Naive thymus-derived CD4-positive, alpha-beta T cell (primary cell): ENCODE measurements around the gene DRAXIN. TPM values are rescaled to one million over a fixed set of nuclear protein-coding genes. Genes with fewer than 3 reads are reported as not detected.
A peak's percentile ranks its signal among the peaks of the same experiment; 100 is the strongest.

ENCODE experiments used
- ATAC-seq: fragments of 150-1000 bp; cut with Tn5 transposase; 2 replicates; pipeline ENCODE4 v1.10.0; 2021; ENCODE audit warnings: mild to moderate bottlenecking, moderate library complexity
- CTCF ChIA-PET: fragments of 350-600 bp; sonication (Branson Sonifier 250); formaldehyde crosslinking; loops from one replicate; lab custom pipeline; 2021; ENCODE audit warnings: antibody characterized with exemption; lab: Charles Lee
- POLR2A ChIA-PET: fragments of 350-600 bp; sonication (Branson Sonifier 250); formaldehyde crosslinking; loops from one replicate; lab custom pipeline; 2021; ENCODE audit warnings: antibody characterized with exemption, inconsistent platforms; lab: Charles Lee
- DNase-seq, 9 donors: peaks; one replicate each; pipeline versions ENCODE4 v3.0.0 to v3.0.0-alpha.2; 2020 to 2022; ENCODE audit warnings: mixed read lengths in 1 of 9
- H3K27ac ChIP-seq: one replicate; pipeline ENCODE4 v1.7.0; 2013; ENCODE audit warnings: mild to moderate bottlenecking, low read depth, low read length, moderate library complexity
- H3K27me3 ChIP-seq, 2 donors: one replicate each; pipeline ENCODE4 v1.7.0; 2013; ENCODE audit warnings: low read length in 2 of 2, mild to moderate bottlenecking in 2 of 2, moderate library complexity in 2 of 2; ENCODE audit not compliant: control insufficient read depth in 2 of 2, insufficient read depth in 2 of 2
- H3K36me3 ChIP-seq, 3 experiments: 1 replicate in 2 of 3; 2 replicates in 1 of 3; pipeline ENCODE4 v1.7.0; 2013; ENCODE audit warnings: low read length in 3 of 3, mild to moderate bottlenecking in 3 of 3, moderate library complexity in 1 of 3; ENCODE audit not compliant: insufficient read depth in 3 of 3, control insufficient read depth in 2 of 3
- H3K4me1 ChIP-seq, 2 donors: one replicate each; pipeline ENCODE4 v1.7.0; 2013; ENCODE audit warnings: low read length in 2 of 2, mild to moderate bottlenecking in 2 of 2, moderate library complexity in 1 of 2; ENCODE audit not compliant: control insufficient read depth in 2 of 2, insufficient read depth in 2 of 2
- H3K4me3 ChIP-seq: 2 replicates; pipeline ENCODE4 v1.7.0; 2013; ENCODE audit warnings: mild to moderate bottlenecking, low read length
- H3K9me3 ChIP-seq, 3 experiments: 1 replicate in 2 of 3; 2 replicates in 1 of 3; pipeline ENCODE4 v1.7.0; 2013; ENCODE audit warnings: low read length in 3 of 3; ENCODE audit not compliant: control insufficient read depth in 2 of 3
- H3K27ac Mint-ChIP-seq, 9 donors: one replicate each; pipeline ENCODE4 v1.8.0; 2020 to 2022; ENCODE audit warnings: mixed read lengths in 9 of 9, mild to moderate bottlenecking in 8 of 9, moderate library complexity in 5 of 9, inconsistent platforms in 2 of 9
- H3K27me3 Mint-ChIP-seq, 5 donors: one replicate each; pipeline ENCODE4 v1.8.0; 2021 to 2022; ENCODE audit warnings: mixed read lengths in 5 of 5, mild to moderate bottlenecking in 1 of 5
- H3K36me3 Mint-ChIP-seq, 5 donors: one replicate each; pipeline ENCODE4 v1.8.0; 2020 to 2022; ENCODE audit warnings: mixed read lengths in 5 of 5, mild to moderate bottlenecking in 3 of 5, inconsistent platforms in 1 of 5
- H3K4me1 Mint-ChIP-seq, 7 donors: one replicate each; pipeline ENCODE4 v1.8.0; 2020 to 2022; ENCODE audit warnings: mixed read lengths in 7 of 7, mild to moderate bottlenecking in 3 of 7, inconsistent platforms in 1 of 7
- H3K4me3 Mint-ChIP-seq, 10 donors: one replicate each; pipeline ENCODE4 v1.8.0; 2020 to 2022; ENCODE audit warnings: mild to moderate bottlenecking in 10 of 10, mixed read lengths in 10 of 10, moderate library complexity in 6 of 10, inconsistent platforms in 2 of 10
- H3K9me3 Mint-ChIP-seq, 11 donors: one replicate each; pipeline ENCODE4 v1.8.0; 2020 to 2022; ENCODE audit warnings: mixed read lengths in 11 of 11, mild to moderate bottlenecking in 4 of 11, inconsistent platforms in 1 of 11, moderate library complexity in 1 of 11
- intact Hi-C, 2 donors: fragments of 100-400 bp; cut with micrococcal nuclease; formaldehyde crosslinking; loops; one replicate each; pipeline ENCODE4 v1.15.1; 2023
- polyA plus RNA-seq, 2 donors: library from polyadenylated mRNA; unstranded; fragments of 300-500 nt; fragmentation: Illumina TruSeq; gene quantifications; one replicate each; pipeline ENCODE4 v1.2.3, GENCODE V29; 2021
- total RNA-seq, 6 experiments: library from RNA in 5 of 6; stranded (reverse) in 5 of 6; gene quantifications; 1 replicate in 5 of 6; 2 replicates in 1 of 6; pipeline ENCODE4 v1.2.3 and lab custom pipeline; 2021 to 2026

Gene DRAXIN
- total and polyA plus RNA-seq, 7 experiments from 2014 or later, result 0.03 to 1.6 (median 0.19) TPM

DNA sequence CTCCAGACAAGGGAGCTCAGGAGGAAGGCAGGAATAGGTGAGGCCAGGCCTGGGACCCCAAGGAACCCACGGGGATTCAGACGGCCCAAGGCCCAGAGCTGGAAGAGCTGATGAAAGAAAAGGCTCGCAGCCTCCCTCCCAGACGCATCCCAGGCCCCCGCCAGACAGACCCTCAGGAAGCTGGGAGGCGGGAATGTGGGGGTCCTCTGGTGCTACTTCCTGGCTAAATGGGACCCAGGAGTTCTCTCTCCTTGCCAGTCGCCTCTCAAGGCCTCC is 37.7 kb upstream of the DRAXIN start:
- intact Hi-C loops, result loop anchor here (1.0 to 10.0 kb wide), 7 partner anchors 11 to 380 kb away; partner anchors contain the start of genes CLCN6 (in 2 of the 2), MTHFR (in 2 of the 2), FBXO6 (in 1 of the 2) and UBIAD1 (in 1 of the 2)

DNA sequence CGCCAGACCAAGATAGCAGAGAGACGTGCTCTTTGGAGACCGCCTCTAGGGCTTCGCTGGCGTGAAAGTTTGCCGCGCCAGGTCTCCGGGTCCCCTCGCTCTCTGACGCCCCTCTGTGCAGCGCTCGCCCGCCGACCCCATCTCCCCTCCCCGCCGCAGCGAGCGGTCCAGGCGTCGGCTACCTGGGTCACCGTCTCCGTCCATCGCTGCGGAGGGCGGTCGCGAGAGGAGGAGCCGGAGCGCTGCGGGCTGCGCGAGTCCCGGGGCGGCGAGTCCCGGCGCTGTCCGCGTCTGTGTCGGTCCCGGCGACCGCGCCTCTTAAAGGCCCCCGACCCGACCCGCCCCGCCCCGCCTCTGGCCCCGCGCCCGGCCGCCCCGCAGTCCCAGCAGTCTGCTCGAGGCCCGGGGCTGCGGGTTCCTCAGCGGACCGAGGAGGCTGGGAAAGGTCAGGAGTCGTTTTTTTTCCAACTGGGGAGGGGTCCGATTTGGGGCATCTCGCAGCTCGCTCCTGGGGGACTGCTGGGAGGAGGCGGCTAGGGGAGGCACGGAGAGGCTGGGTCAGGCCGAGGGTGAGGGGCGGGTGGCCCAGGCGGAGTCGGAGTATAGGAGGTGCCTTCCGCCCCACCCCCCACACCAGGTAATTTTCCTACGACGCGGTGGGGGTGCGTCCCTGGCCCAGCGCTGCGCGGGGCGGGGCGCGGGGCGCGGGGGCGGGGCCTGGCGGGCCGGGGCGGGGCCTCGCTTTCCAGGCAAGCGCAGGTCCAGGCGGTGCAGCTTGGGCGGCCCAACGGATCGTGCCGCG is 37.2 kb upstream of the DRAXIN start, which contains the start of the genes FBXO2 and FBXO44:
Gene FBXO2, minus strand, starts transcription at position 293 of the 802 bp plus-strand sequence. Its CDS starts 89 bp downstream, at position 204.
Gene FBXO44, plus strand, starts transcription at position 741 of the 802 bp plus-strand sequence. CDS start 959 bp downstream, outside the sequence.
- Histone ChIP-seq H3K9me3 (no peaks in the 10 kb centered on the region), H3K4me3 (peak within 1 kb of the TSS; percentile 53), H3K27ac (peak within 1 kb of the TSS; percentile 71), H3K4me1 (peaks cover 16 to 31% of the 10 kb centered on the region in 2 donors), H3K36me3 (peaks cover 0 to 17% (median 3%) of the 10 kb centered on the region in 3 experiments), H3K27me3 (no peaks in the 10 kb centered on the region)
- peaks cover 0 to 3% (median 0%) of the 10 kb centered on the region in 5 donors for H3K36me3 Mint-ChIP-seq
- H3K27ac Mint-ChIP-seq, result peak within 1 kb of the TSS in 5 of 9 donors; percentile 38 to 88 (median 67)
- peak within 1 kb of the TSS; percentile 72 to 87 (median 78) for H3K4me3 Mint-ChIP-seq
- CTCF ChIA-PET, result interaction anchor here (1.1 to 3.1 kb wide), 2 partner anchors 10 to 65 kb away, joined by 6 to 12 read pairs; partner anchors contain the start of gene FBXO6
- POLR2A ChIA-PET, result interaction anchor here (1.8 to 4.7 kb wide), 3 partner anchors 9 to 65 kb away, joined by 8 to 24 read pairs (median 8); partner anchors contain the start of gene FBXO6
- ATAC-seq, result peak; percentile 86
- H3K9me3 Mint-ChIP-seq, result no peaks in the 10 kb centered on the region
- peaks cover 19 to 48% (median 33%) of the 10 kb centered on the region in 7 donors for H3K4me1 Mint-ChIP-seq
- peaks cover 0 to 17% (median 0%) of the 10 kb centered on the region in 5 donors for H3K27me3 Mint-ChIP-seq
- intact Hi-C loops, result loop anchor here (1.0 to 10.0 kb wide), 7 partner anchors 10 to 381 kb away; partner anchors contain the start of genes CLCN6 (in 2 of the 2), MTHFR (in 2 of the 2), FBXO6 (in 1 of the 2) and UBIAD1 (in 1 of the 2)
- peak; percentile 40 to 75 (median 63) for DNase-seq

More for the DNA sequence above, 37.7 kb upstream of the DRAXIN start:
- H3K27ac Mint-ChIP-seq, result peak overlapping the region in 2 of 9 donors; percentile 4 to 56
- ChIA-PET CTCF (interaction anchor here (0.5 to 3.1 kb wide), 4 partner anchors 10 to 323 kb away, joined by 4 to 12 read pairs (median 5); partner anchors contain the start of gene FBXO6), POLR2A (interaction anchor here (2.1 to 4.7 kb wide), 2 partner anchors 10 to 66 kb away, joined by 8 to 24 read pairs; partner anchors contain the start of gene FBXO6)
- peaks cover 0 to 3% (median 0%) of the 10 kb centered on the region in 5 donors for H3K36me3 Mint-ChIP-seq
- Histone ChIP-seq H3K27me3 (no peaks in the 10 kb centered on the region), H3K4me1 (peaks cover 16 to 33% of the 10 kb centered on the region in 2 donors), H3K9me3 (no peaks in the 10 kb centered on the region), H3K36me3 (peaks cover 0 to 15% (median 3%) of the 10 kb centered on the region in 3 experiments), H3K27ac (peak overlapping the region; percentile 66), H3K4me3 (no peak overlapping the region)
- ATAC-seq, result no peak
- peak overlapping the region; percentile 39 to 87 (median 66) for H3K4me3 Mint-ChIP-seq
- no peaks in the 10 kb centered on the region for H3K9me3 Mint-ChIP-seq
- H3K27me3 Mint-ChIP-seq, result peaks cover 0 to 17% (median 0%) of the 10 kb centered on the region in 5 donors
- H3K4me1 Mint-ChIP-seq, result peaks cover 19 to 54% (median 33%) of the 10 kb centered on the region in 7 donors
- no peak for DNase-seq

DNA sequence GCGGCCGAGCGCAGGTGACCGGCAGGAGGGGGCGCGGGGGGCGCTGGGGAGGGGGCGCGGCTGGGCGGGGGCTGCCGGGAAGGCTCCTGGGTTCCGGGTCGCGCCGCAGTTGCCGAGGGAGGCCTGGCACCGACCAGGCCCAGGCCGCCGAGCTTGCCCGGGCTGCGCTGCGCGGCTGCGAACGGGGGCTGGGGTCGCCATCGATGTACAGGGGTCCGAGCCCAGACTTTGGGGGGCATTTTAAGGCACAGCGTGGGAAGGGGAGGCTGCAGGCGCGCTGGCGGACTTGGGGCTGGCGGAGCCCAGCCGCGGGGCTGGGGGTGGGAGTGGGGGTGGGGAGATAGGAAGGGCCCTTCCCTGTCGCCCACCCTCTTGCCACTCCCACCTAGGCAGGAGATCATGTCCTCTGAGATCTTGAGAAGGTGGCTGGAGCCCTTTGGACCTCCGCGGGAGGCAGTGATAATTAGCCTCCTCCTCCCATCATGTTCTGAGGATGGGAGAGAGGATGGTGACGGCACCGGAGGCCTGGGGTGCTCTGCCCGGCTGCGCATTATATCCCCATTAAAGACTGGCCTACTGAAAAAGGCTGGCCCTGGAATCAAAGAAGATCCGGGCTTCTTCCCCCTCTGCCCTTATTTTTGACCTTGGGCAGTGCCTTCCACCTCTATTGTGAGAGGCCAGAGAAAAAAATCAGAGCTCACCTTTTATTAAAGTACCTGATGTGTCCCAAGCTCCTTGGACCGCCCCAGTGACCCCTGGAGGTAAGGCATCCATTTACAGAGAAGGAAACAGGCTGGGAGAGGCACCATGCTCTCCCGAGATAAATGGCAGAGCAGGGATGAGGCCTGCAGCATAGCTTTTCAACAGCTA is 36.3 kb upstream of the DRAXIN start:
- peak overlapping the region; percentile 72 to 84 (median 78) for H3K4me3 Mint-ChIP-seq
- H3K27ac ChIP-seq, result peak overlapping the region; percentile 71

DNA sequence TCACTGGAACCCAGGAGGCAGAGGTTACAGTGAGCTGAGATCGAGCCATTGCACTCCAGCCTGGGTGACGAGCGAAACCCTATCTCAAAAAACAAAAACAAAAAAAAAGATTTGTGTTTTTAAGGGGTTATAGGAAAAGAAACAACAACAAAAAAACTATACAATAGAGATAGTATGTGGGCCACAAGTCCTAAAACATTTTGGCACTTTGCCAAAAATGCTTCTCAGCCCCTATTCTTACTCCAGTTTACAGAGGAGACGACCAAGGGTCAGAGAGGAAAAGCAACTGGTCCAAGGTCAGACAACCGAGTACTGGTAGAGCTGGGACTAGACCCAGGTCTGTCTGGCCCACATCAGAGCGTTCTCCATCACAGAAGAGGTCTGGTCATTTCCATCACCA is 33.9 kb upstream of the DRAXIN start:
- Histone ChIP-seq H3K36me3 (peaks cover 0 to 46% (median 9%) of the 10 kb centered on the region in 3 experiments), H3K27ac (no peak overlapping the region), H3K9me3 (no peaks in the 10 kb centered on the region), H3K4me1 (peaks cover 8 to 13% of the 10 kb centered on the region in 2 donors), H3K27me3 (no peaks in the 10 kb centered on the region), H3K4me3 (no peak overlapping the region)
- DNase-seq (no peak), ATAC-seq (no peak)
- ChIA-PET POLR2A (interaction anchor here (0.8 kb wide), 1 partner anchor 631 kb away, joined by 3 read pairs; no protein-coding TSS in a partner anchor), CTCF (no interaction called here)
- H3K27me3 Mint-ChIP-seq, result peaks cover 0 to 2% (median 0%) of the 10 kb centered on the region in 5 donors
- no peak overlapping the region for H3K4me3 Mint-ChIP-seq
- no peaks in the 10 kb centered on the region for H3K9me3 Mint-ChIP-seq
- H3K4me1 Mint-ChIP-seq, result peaks cover 8 to 21% (median 11%) of the 10 kb centered on the region in 7 donors
- peaks cover 0 to 18% (median 3%) of the 10 kb centered on the region in 5 donors for H3K36me3 Mint-ChIP-seq
- no peak overlapping the region for H3K27ac Mint-ChIP-seq
- intact Hi-C loops, result loop anchor here in 1 of 2 donors (10.0 kb wide), 1 partner anchor 147 kb away; the partner anchor contains the start of genes CLCN6 and MTHFR

More for the DNA sequence above, 36.3 kb upstream of the DRAXIN start:
- H3K4me1 ChIP-seq, result peaks cover 16 to 23% of the 10 kb centered on the region in 2 donors
- DNase-seq (no peak), ATAC-seq (peak; percentile 22)
- Mint-ChIP-seq H3K36me3 (peaks cover 0 to 4% (median 3%) of the 10 kb centered on the region in 5 donors), H3K4me1 (peaks cover 12 to 40% (median 26%) of the 10 kb centered on the region in 7 donors), H3K27me3 (peaks cover 0 to 13% (median 0%) of the 10 kb centered on the region in 5 donors), H3K27ac (peak overlapping the region in 4 of 9 donors; percentile 28 to 79 (median 48)), H3K9me3 (no peaks in the 10 kb centered on the region)
- no peaks in the 10 kb centered on the region for H3K27me3 ChIP-seq
- CTCF ChIA-PET, result interaction anchor here (0.6 to 1.9 kb wide), 3 partner anchors 10 to 81 kb away, joined by 3 to 8 read pairs (median 4); partner anchors contain the start of gene AGTRAP
- POLR2A ChIA-PET, result interaction anchor here (0.6 to 4.7 kb wide), 4 partner anchors 8 to 434 kb away, joined by 3 to 24 read pairs (median 6); partner anchors contain the start of gene FBXO6
- H3K4me3 ChIP-seq, result peak overlapping the region; percentile 53
- H3K9me3 ChIP-seq, result no peaks in the 10 kb centered on the region
- intact Hi-C loops, result loop anchor here (1.0 to 10.0 kb wide), 8 partner anchors 9 to 382 kb away; partner anchors contain the start of genes CLCN6 (in 2 of the 2), MTHFR (in 2 of the 2), FBXO6 (in 1 of the 2) and MAD2L2 (in 1 of the 2)
- peaks cover 0 to 23% (median 9%) of the 10 kb centered on the region in 3 experiments for H3K36me3 ChIP-seq

DNA sequence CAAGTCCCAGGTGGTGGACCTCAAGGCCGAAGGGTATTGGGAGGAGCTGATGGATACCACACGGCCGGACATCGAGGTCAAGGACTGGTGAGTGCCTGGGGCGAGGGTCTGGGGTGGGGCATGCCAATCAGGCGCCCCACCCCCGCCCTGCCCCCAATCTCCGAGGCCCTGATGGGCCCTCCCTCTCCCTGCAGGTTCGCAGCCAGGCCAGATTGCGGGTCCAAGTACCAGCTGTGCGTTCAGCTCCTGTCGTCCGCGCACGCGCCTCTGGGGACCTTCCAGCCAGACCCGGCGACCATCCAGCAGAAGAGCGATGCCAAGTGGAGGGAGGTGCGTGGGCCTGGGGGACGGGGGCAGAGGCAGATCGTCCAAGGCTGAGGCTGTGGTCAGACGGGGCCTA is 33.0 kb upstream of the DRAXIN start:
- no peak overlapping the region for H3K27ac ChIP-seq
- DNase-seq, result no peak
- H3K9me3 Mint-ChIP-seq, result no peaks in the 10 kb centered on the region
- H3K4me3 ChIP-seq, result no peak overlapping the region
- POLR2A ChIA-PET, result no interaction called here
- ATAC-seq, result no peak
- H3K27me3 ChIP-seq, result no peaks in the 10 kb centered on the region
- intact Hi-C loops, result loop anchor here in 1 of 2 donors (10.0 kb wide), 1 partner anchor 146 kb away; the partner anchor contains the start of genes CLCN6 and MTHFR
- peaks cover 0 to 46% (median 9%) of the 10 kb centered on the region in 3 experiments for H3K36me3 ChIP-seq
- H3K36me3 Mint-ChIP-seq, result peaks cover 0 to 18% (median 3%) of the 10 kb centered on the region in 5 donors
- peaks cover 8 to 13% of the 10 kb centered on the region in 2 donors for H3K4me1 ChIP-seq
- no peaks in the 10 kb centered on the region for H3K27me3 Mint-ChIP-seq
- no peaks in the 10 kb centered on the region for H3K9me3 ChIP-seq
- H3K27ac Mint-ChIP-seq, result no peak overlapping the region
- no peak overlapping the region for H3K4me3 Mint-ChIP-seq
- H3K4me1 Mint-ChIP-seq, result peaks cover 8 to 19% (median 10%) of the 10 kb centered on the region in 7 donors
- CTCF ChIA-PET, result interaction anchor here (1.2 kb wide), 1 partner anchor 8 kb away, joined by 3 read pairs; no protein-coding TSS in a partner anchor
